Aorta (tissue), 5 donors: Measurements from ENCODE around the gene PLPPR4. TPM values are rescaled to one million over a fixed set of nuclear protein-coding genes. Genes with fewer than 3 reads are reported as not detected.
"Not testable (repeated sequence)": the region's sequence is repeated elsewhere in the genome, so short reads cannot be mapped to it uniquely, and the experiment has no call there.

Experiments
- ATAC-seq: fragments of 200-7000 bp; cut with Tn5 transposase; one replicate; pipeline ENCODE4 v1.9.1; 2022; ENCODE audit warnings: moderate library complexity; ENCODE audit not compliant: low FRiP score
- DNase-seq, 2 donors: peaks; one replicate each; pipeline ENCODE4 v3.0.0-alpha.2; 2020
- H3K27ac ChIP-seq, 2 donors: one replicate each; pipeline ENCODE4 v1.5.1; 2013; ENCODE audit warnings: low read length in 2 of 2, mild to moderate bottlenecking in 2 of 2, moderate library complexity in 2 of 2, control low read depth in 1 of 2, inconsistent platforms in 1 of 2, low read depth in 1 of 2
- H3K27me3 ChIP-seq, 2 donors: one replicate each; pipeline ENCODE4 v1.6.1; 2013; ENCODE audit warnings: control low read depth in 1 of 2, low read length in 1 of 2, mild to moderate bottlenecking in 1 of 2, moderate library complexity in 1 of 2; ENCODE audit not compliant: insufficient read depth in 2 of 2, control insufficient read depth in 1 of 2
- H3K36me3 ChIP-seq, 2 donors: one replicate each; pipeline ENCODE4 v1.6.1; 2013; ENCODE audit warnings: control low read depth in 1 of 2, low read length in 1 of 2, mild to moderate bottlenecking in 1 of 2; ENCODE audit not compliant: insufficient read depth in 2 of 2, control insufficient read depth in 1 of 2
- H3K4me1 ChIP-seq, 2 donors: one replicate each; pipeline ENCODE4 v1.6.1; 2013; ENCODE audit warnings: low read length in 2 of 2, control low read depth in 1 of 2, mild to moderate bottlenecking in 1 of 2, moderate library complexity in 1 of 2; ENCODE audit not compliant: insufficient read depth in 2 of 2, control insufficient read depth in 1 of 2
- H3K4me3 ChIP-seq, 2 donors: one replicate each; pipeline ENCODE4 v1.5.1; 2013; ENCODE audit warnings: low read length in 2 of 2, control low read depth in 1 of 2, mild to moderate bottlenecking in 1 of 2
- H3K9me3 ChIP-seq: one replicate; pipeline ENCODE4 v1.6.1; 2013; ENCODE audit warnings: mild to moderate bottlenecking, low read length; ENCODE audit not compliant: control insufficient read depth
- WGBS, 2 donors: extraction: QIAGEN DNeasy Blood & Tissue Kit; methylation state at CpG; one replicate each; pipeline ENCODE4 v1.1.7; 2013; 5-methylcytosine and 5-hydroxymethylcytosine counted together
- intact Hi-C, 2 donors: fragments of 100-400 bp; cut with DNase I; formaldehyde crosslinking; loops; one replicate each; pipeline versions ENCODE4 v1.14.2 to v1.15.0; 2022
- polyA plus RNA-seq, 2 donors: library from polyadenylated mRNA; stranded (reverse); fragments of 200-250 nt; gene quantifications; one replicate each; pipeline ENCODE4 v1.2.3, GENCODE V29; 2013
- total RNA-seq, 2 donors: library from RNA; stranded (reverse); fragmentation: NEBNext Ultra II Directional; extraction: Animal tissue kit (Norgen Biotek cat#: 25700); gene quantifications; one replicate each; pipeline ENCODE4 v1.2.1, GENCODE V29; 2021
- donor health status: healthy with polysubstance abuse.
- donor health status: Bipolar disorder and iron deficiency.
- donor health status: DM: no; HTN: no; CAD: no.
- donor health status: DM: no; HTN: no; CAD: no.
- donor health status: DM: yes; HTN: yes; CAD: no.

PLPPR4 gene
- total and polyA plus RNA-seq, 4 donors = 0.36 to 7.2 (median 3.8) TPM; not detected in 1

DNA sequence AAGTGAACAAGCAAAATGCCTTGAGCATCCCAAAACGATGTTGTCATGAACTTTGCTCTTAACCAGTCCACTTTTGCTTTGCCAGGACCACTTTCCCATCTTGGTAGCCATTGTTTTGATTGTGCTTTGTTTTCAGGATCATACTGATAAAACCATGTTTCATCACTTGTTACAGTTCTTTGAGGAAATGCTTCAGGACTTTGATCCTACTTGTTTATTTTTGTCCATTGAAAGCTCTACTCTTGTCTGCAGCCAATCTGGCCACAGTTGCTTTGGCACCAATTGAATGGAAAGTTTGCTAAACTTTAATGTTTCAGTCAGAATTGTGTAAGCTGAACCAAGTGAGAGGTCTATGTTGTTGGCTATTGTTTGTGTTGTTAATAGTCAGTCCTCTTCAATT, 12.8 kb downstream of the PLPPR4 start:
- Histone ChIP-seq H3K27me3 (no peaks in the 10 kb centered on the region), H3K4me3 (no peak overlapping the region), H3K27ac (no peak overlapping the region), H3K4me1 (peaks cover 0 to 1% of the 10 kb centered on the region in 2 donors), H3K9me3 (peaks cover 2% of the 10 kb centered on the region), H3K36me3 (no peaks in the 10 kb centered on the region)
- intact Hi-C loops = no loop called here
- ATAC-seq = no peak
- DNase-seq = no peak
- 67 to 71% methylated on average over 1 of the region's 1 CpG for WGBS, 2 donors

DNA sequence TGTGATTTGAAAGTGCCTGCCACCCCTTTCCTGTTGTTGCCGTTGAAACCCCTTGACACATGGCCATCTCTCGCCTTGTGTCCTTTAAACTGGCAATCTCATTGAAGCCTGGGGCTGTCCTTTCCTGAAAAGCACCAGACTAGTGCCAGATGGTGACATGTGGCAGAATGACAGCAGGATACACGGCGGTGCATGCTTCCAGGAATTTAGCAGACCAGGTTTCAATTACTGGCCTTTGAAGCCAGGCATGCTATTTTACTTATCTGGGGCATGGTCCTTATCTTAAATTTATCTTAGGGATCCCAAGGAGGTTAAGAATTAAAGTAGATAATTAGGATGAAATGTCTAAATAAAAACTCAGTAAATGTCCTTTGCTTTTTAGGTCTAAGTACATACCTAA, 15.2 kb downstream of the PLPPR4 start:
- ATAC-seq (no peak), DNase-seq (no peak)
- intact Hi-C loops = no loop called here
- 11 to 15% methylated on average over 4 of the region's 4 CpGs for WGBS, 2 donors
- H3K27ac ChIP-seq = no peak overlapping the region
- H3K4me3 ChIP-seq = no peak overlapping the region
- peaks cover 2% of the 10 kb centered on the region for H3K9me3 ChIP-seq
- no peaks in the 10 kb centered on the region for H3K27me3 ChIP-seq
- H3K4me1 ChIP-seq = peaks cover 0 to 1% of the 10 kb centered on the region in 2 donors
- no peaks in the 10 kb centered on the region for H3K36me3 ChIP-seq

DNA sequence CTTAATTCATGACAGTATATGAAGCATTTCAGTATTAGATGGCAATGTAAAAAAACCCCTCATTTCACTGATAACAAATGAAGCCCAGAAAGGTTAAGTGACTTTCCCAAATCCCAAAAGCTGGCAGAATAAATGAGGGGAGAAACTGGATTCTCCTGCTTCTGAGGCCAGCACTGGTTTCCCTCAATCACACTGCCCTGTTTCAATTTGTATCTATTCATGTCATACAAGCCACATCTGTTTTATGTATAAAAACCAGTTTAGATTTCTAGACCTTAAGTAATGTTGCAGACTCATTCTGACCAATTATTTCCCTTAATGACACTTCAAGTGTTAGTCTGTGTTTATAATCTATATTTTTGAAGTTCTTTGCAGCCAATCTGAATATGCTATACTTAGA, 16.8 kb downstream of the PLPPR4 start:
- Histone ChIP-seq H3K27me3 (no peaks in the 10 kb centered on the region), H3K4me3 (no peak overlapping the region), H3K4me1 (peaks cover 0 to 1% of the 10 kb centered on the region in 2 donors), H3K36me3 (no peaks in the 10 kb centered on the region), H3K9me3 (peaks cover 2% of the 10 kb centered on the region), H3K27ac (no peak overlapping the region)
- no peak for ATAC-seq
- intact Hi-C loops = no loop called here
- DNase-seq = no peak

DNA sequence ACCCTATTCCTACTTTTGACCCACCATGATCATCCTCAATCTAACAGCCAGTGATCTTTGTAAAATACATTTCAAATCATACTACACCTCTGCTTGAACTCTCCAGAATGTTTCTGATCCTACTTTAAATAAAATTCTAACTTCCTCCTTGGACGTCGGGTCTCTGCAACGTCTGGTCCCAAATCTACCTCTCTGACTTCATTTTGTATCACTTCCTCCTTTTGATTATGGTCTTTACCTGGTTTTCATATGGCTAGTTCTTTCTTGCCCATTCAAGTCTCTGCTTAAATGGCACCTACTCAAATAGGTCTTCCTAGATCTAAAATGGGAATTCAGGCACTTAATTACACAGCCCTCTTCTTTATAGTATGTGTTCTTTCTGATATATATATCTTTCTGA, 18.2 kb downstream of the PLPPR4 start:
- WGBS, 2 donors = 47% methylated on average over 3 of the region's 3 CpGs
- Histone ChIP-seq H3K4me3 (no peak overlapping the region), H3K27me3 (no peaks in the 10 kb centered on the region), H3K4me1 (peaks cover 0 to 1% of the 10 kb centered on the region in 2 donors), H3K36me3 (no peaks in the 10 kb centered on the region), H3K27ac (no peak overlapping the region), H3K9me3 (peaks cover 2% of the 10 kb centered on the region)
- intact Hi-C loops = no loop called here
- DNase-seq = no peak
- ATAC-seq = no peak

DNA sequence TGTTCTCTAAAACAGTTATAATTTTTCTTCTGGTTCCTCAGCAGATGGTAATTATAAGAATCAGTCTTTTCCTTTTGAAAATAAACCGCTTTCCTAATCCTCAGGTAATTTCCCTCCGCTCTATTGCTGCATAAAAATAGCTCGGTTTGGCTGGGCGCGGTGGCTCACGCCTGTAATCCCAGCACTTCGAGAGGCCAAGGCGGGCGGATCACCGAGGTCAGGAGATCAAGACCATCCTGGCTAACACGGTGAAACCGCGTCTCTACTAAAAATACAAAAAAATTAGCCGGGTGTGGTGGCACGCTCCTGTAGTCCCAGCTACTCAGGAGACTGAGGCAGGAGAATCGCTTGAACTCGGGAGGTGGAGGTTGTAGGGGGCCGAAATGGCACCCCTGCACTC, 19.2 kb downstream of the PLPPR4 start:
- H3K9me3 ChIP-seq, H3K4me1 ChIP-seq, ATAC-seq, DNase-seq, H3K27ac ChIP-seq, intact Hi-C loops, H3K36me3 ChIP-seq, H3K4me3 ChIP-seq, H3K27me3 ChIP-seq: not testable (repeated sequence)
- WGBS, 2 donors = 90 to 91% methylated on average over 18 of the region's 18 CpGs

DNA sequence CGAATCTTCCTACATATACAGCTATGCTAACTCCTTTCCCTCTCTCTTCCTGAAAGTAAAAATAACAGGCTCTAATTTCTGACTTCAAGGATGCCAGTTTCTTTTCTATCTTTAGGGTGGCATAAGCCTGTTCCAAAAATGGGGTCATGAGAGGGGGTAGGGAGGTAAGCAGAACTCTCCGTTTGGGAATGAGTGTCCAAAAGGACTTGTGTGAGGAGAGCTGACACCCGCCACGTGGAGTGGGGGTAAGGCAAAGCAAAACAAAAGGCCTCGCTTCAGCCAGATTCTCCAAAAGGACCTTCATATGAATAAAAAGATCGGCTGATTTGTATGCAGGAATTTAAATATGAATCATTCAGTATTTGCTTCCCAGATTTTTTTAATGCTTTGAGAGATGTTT, 28.6 kb downstream of the PLPPR4 start:
- ATAC-seq = no peak

DNA sequence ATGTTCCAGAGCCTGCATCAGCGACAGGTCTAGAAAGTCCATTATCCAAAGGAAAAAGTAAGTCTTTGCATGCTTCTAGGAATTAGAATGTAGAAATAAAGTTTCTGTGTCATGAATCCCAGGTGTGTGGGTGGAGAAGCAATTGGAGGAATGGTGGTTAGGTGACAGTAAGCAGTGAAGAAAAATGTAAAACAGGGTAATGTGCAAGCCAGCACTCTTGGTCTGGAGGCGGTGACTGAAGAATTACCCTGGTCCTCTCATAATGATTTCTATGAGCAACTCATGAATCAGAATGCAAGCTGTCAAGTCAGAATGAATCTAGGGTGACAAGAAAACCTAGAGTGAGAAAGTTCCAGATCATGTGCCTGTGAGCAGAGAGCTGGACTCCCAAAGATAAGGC, 33.6 kb downstream of the PLPPR4 start:
- intact Hi-C loops = no loop called here
- Histone ChIP-seq H3K36me3 (no peaks in the 10 kb centered on the region), H3K4me3 (no peak overlapping the region), H3K27me3 (no peaks in the 10 kb centered on the region), H3K4me1 (no peaks in the 10 kb centered on the region), H3K27ac (no peak overlapping the region), H3K9me3 (no peaks in the 10 kb centered on the region)
- DNase-seq = no peak
- no peak for ATAC-seq
- WGBS, 2 donors = 91 to 94% methylated on average over 2 of the region's 2 CpGs

More for the DNA sequence above, 28.6 kb downstream of the PLPPR4 start:
- Histone ChIP-seq H3K9me3 (no peaks in the 10 kb centered on the region), H3K27ac (no peak overlapping the region), H3K27me3 (no peaks in the 10 kb centered on the region), H3K4me3 (no peak overlapping the region), H3K36me3 (no peaks in the 10 kb centered on the region), H3K4me1 (no peaks in the 10 kb centered on the region)
- DNase-seq = no peak
- WGBS, 2 donors = 27 to 30% methylated on average over 6 of the region's 6 CpGs
- intact Hi-C loops = no loop called here

DNA sequence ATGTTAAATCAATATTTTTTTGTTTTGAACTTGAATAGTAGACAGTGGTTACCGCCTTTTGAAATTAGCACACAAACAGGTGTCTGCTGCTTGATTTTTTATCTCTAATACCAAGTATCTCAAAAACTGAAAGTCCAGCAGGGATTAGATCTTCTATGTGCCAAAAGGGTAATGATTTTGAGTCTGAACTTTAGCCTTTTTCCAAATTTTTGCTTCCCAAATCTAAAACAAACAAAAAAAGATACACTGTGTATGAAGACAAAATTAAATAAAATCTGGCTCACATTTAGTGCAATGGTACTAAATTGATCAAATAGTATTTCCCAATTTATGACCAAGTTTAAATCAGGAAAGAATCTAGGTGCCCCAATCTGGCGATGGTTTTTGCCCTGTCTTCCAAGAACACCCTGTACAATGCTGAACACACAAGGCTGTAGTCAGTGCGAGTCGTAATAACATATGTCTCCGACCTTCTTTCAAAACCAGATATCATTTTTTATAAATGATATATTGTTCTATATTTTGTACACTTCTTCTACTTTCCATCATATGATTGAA, 40.5 kb downstream of the PLPPR4 start:
- H3K27ac ChIP-seq = no peak overlapping the region
- no peaks in the 10 kb centered on the region for H3K36me3 ChIP-seq
- 76 to 89% methylated on average over 5 of the region's 5 CpGs for WGBS, 2 donors
- DNase-seq (no peak), ATAC-seq (no peak)
- H3K4me1 ChIP-seq = no peaks in the 10 kb centered on the region
- H3K9me3 ChIP-seq = no peaks in the 10 kb centered on the region
- H3K4me3 ChIP-seq = no peak overlapping the region
- H3K27me3 ChIP-seq = no peaks in the 10 kb centered on the region
- intact Hi-C loops = no loop called here

DNA sequence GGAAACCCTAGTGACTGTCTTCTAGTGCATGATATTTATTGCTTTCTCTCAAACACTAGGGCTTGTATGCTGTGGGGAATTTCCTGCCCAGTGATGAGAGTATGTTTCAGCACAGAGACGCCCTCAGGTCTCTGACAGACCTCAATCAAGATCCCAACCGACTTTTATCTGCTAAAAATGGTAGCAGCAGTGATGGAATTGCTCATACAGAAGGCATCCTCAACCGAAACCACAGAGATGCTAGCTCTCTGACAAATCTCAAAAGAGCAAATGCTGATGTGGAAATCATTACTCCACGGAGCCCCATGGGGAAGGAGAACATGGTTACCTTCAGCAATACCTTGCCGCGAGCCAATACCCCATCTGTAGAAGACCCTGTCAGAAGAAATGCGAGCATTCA, 41.3 kb downstream of the PLPPR4 start:
- Histone ChIP-seq H3K4me1 (no peaks in the 10 kb centered on the region), H3K9me3 (no peaks in the 10 kb centered on the region), H3K27ac (no peak overlapping the region), H3K36me3 (no peaks in the 10 kb centered on the region), H3K4me3 (no peak overlapping the region), H3K27me3 (no peaks in the 10 kb centered on the region)
- WGBS, 2 donors = 75 to 83% methylated on average over 7 of the region's 7 CpGs
- DNase-seq (no peak), ATAC-seq (no peak)
- intact Hi-C loops = no loop called here
